ENCODE measurements around the gene UTF1. TPM values are rescaled to one million over a fixed set of nuclear protein-coding genes. Genes with fewer than 3 reads are reported as not detected.
"Not testable (repeated sequence)": the region's sequence is repeated elsewhere in the genome, so short reads cannot be mapped to it uniquely, and the experiment has no call there.

Gene UTF1
- polyA plus RNA-seq, 6 donors from 2014 or later: 0.23 to 0.61 (median 0.27) TPM; not detected in 1

- peaks cover 0 to 1% (median 0%) of the 10 kb centered on the region in 7 donors for H3K9me3 Mint-ChIP-seq
- ATAC-seq (ENCODE audit: low read depth in 2 of 2): no peak
- DNase-seq: no peak
- H3K27ac Mint-ChIP-seq: no peak overlapping the region
- peaks cover 6 to 35% (median 20%) of the 10 kb centered on the region in 3 donors for H3K27me3 Mint-ChIP-seq
- no peak overlapping the region for H3K4me3 Mint-ChIP-seq
- H3K4me1 Mint-ChIP-seq: peaks cover 0 to 4% (median 0%) of the 10 kb centered on the region in 3 donors
- H3K36me3 Mint-ChIP-seq: no peaks in the 10 kb centered on the region
Observed at GRCh38 chr10:133215586-133215985, 14.4 kb upstream of the UTF1 start.

GRCh38 chr10:133216776-133217175 lies 13.2 kb upstream of the UTF1 start:
- DNase-seq (no peak), ATAC-seq (ENCODE audit: low read depth in 2 of 2) (no peak)
- H3K27ac Mint-ChIP-seq: peak overlapping the region in 1 of 6 donors; percentile 20
- peaks cover 0 to 1% (median 0%) of the 10 kb centered on the region in 7 donors for H3K9me3 Mint-ChIP-seq
- peaks cover 0 to 3% (median 0%) of the 10 kb centered on the region in 3 donors for H3K4me1 Mint-ChIP-seq
- H3K36me3 Mint-ChIP-seq: no peaks in the 10 kb centered on the region
- no peak overlapping the region for H3K4me3 Mint-ChIP-seq
- peaks cover 10 to 41% (median 26%) of the 10 kb centered on the region in 3 donors for H3K27me3 Mint-ChIP-seq

- no peaks in the 10 kb centered on the region for H3K9me3 Mint-ChIP-seq
Observed at GRCh38 chr10:133217800-133218589, 12.0 kb upstream of the UTF1 start.

GRCh38 chr10:133218891-133219290 lies 11.1 kb upstream of the UTF1 start:
- H3K27ac Mint-ChIP-seq: no peak overlapping the region
- H3K4me3 Mint-ChIP-seq: no peak overlapping the region
- no peaks in the 10 kb centered on the region for H3K4me1 Mint-ChIP-seq
- no peak for ATAC-seq (ENCODE audit: low read depth in 2 of 2)
- no peaks in the 10 kb centered on the region for H3K9me3 Mint-ChIP-seq
- peaks cover 10 to 39% (median 19%) of the 10 kb centered on the region in 3 donors for H3K27me3 Mint-ChIP-seq
- no peaks in the 10 kb centered on the region for H3K36me3 Mint-ChIP-seq
- DNase-seq: no peak

More at GRCh38 chr10:133217800-133218589, 12.0 kb upstream of the UTF1 start:
- no peaks in the 10 kb centered on the region for H3K36me3 Mint-ChIP-seq
- no peak overlapping the region for H3K27ac Mint-ChIP-seq
- peaks cover 10 to 36% (median 19%) of the 10 kb centered on the region in 3 donors for H3K27me3 Mint-ChIP-seq
- H3K4me3 Mint-ChIP-seq: peak overlapping the region in 1 of 8 donors; percentile 50
- ATAC-seq (ENCODE audit: low read depth in 2 of 2) (no peak), DNase-seq (no peak)
- H3K4me1 Mint-ChIP-seq: no peaks in the 10 kb centered on the region

- ATAC-seq (ENCODE audit: low read depth in 2 of 2) (no peak), DNase-seq (no peak)
- no peak overlapping the region for H3K4me3 Mint-ChIP-seq
- no peaks in the 10 kb centered on the region for H3K4me1 Mint-ChIP-seq
- H3K27me3 Mint-ChIP-seq: peaks cover 13 to 47% (median 19%) of the 10 kb centered on the region in 3 donors
- no peaks in the 10 kb centered on the region for H3K9me3 Mint-ChIP-seq
- no peak overlapping the region for H3K27ac Mint-ChIP-seq
- no peaks in the 10 kb centered on the region for H3K36me3 Mint-ChIP-seq
Observed at GRCh38 chr10:133219782-133220181, 10.2 kb upstream of the UTF1 start.

- Mint-ChIP-seq H3K27me3 (peaks cover 12 to 45% (median 13%) of the 10 kb centered on the region in 3 donors), H3K4me3 (peak overlapping the region in 2 of 8 donors; percentile 52 to 69), H3K36me3 (no peaks in the 10 kb centered on the region), H3K9me3 (no peaks in the 10 kb centered on the region), H3K4me1 (peaks cover 3 to 8% (median 7%) of the 10 kb centered on the region in 3 donors), H3K27ac (no peak overlapping the region)
- DNase-seq (no peak), ATAC-seq (ENCODE audit: low read depth in 2 of 2) (no peak)
Observed at GRCh38 chr10:133221331-133221730, 8.7 kb upstream of the UTF1 start.

GRCh38 chr10:133221756-133222155 lies 8.3 kb upstream of the UTF1 start:
- not testable (repeated sequence) for ATAC-seq (ENCODE audit: low read depth in 2 of 2); H3K36me3 Mint-ChIP-seq; H3K9me3 Mint-ChIP-seq; DNase-seq; H3K27ac Mint-ChIP-seq
- peaks cover 3 to 11% (median 11%) of the 10 kb centered on the region in 3 donors for H3K4me1 Mint-ChIP-seq
- peak overlapping the region in 1 of 8 donors; percentile 75 for H3K4me3 Mint-ChIP-seq
- H3K27me3 Mint-ChIP-seq: peaks cover 11 to 46% (median 12%) of the 10 kb centered on the region in 3 donors

- Mint-ChIP-seq H3K4me3 (no peak overlapping the region), H3K27ac (no peak overlapping the region), H3K27me3 (peaks cover 14 to 60% (median 22%) of the 10 kb centered on the region in 3 donors), H3K36me3 (no peaks in the 10 kb centered on the region), H3K4me1 (peaks cover 5 to 13% (median 13%) of the 10 kb centered on the region in 3 donors), H3K9me3 (no peaks in the 10 kb centered on the region)
- no peak for ATAC-seq (ENCODE audit: low read depth in 2 of 2)
- DNase-seq: no peak
Observed at GRCh38 chr10:133224076-133224475, 5.9 kb upstream of the UTF1 start.

GRCh38 chr10:133224756-133225372 lies 5.2 kb upstream of the UTF1 start:
- Mint-ChIP-seq H3K36me3 (no peaks in the 10 kb centered on the region), H3K9me3 (no peaks in the 10 kb centered on the region), H3K27me3 (peaks cover 18 to 66% (median 28%) of the 10 kb centered on the region in 3 donors), H3K4me1 (peaks cover 10 to 19% (median 19%) of the 10 kb centered on the region in 3 donors), H3K27ac (no peak overlapping the region), H3K4me3 (no peak overlapping the region)
- no peak for DNase-seq
- no peak for ATAC-seq (ENCODE audit: low read depth in 2 of 2)

- DNase-seq (no peak), ATAC-seq (ENCODE audit: low read depth in 2 of 2) (no peak)
- peaks cover 18 to 64% (median 26%) of the 10 kb centered on the region in 3 donors for H3K27me3 Mint-ChIP-seq
- peaks cover 13 to 19% (median 19%) of the 10 kb centered on the region in 3 donors for H3K4me1 Mint-ChIP-seq
- no peaks in the 10 kb centered on the region for H3K9me3 Mint-ChIP-seq
- no peaks in the 10 kb centered on the region for H3K36me3 Mint-ChIP-seq
- no peak overlapping the region for H3K27ac Mint-ChIP-seq
- no peak overlapping the region for H3K4me3 Mint-ChIP-seq
Observed at GRCh38 chr10:133225707-133226191, 4.3 kb upstream of the UTF1 start.

GRCh38 chr10:133226251-133226808 lies 3.7 kb upstream of the UTF1 start:
- H3K9me3 Mint-ChIP-seq: no peaks in the 10 kb centered on the region
- H3K4me3 Mint-ChIP-seq: peak overlapping the region in 1 of 8 donors; percentile 8
- peak overlapping the region in 2 of 6 donors; percentile 19 to 47 for H3K27ac Mint-ChIP-seq
- H3K27me3 Mint-ChIP-seq: peaks cover 17 to 63% (median 23%) of the 10 kb centered on the region in 3 donors
- DNase-seq: no peak
- no peaks in the 10 kb centered on the region for H3K36me3 Mint-ChIP-seq
- H3K4me1 Mint-ChIP-seq: peaks cover 16 to 22% (median 19%) of the 10 kb centered on the region in 3 donors
- no peak for ATAC-seq (ENCODE audit: low read depth in 2 of 2)

- Mint-ChIP-seq H3K9me3 (no peaks in the 10 kb centered on the region), H3K4me1 (peaks cover 19 to 23% (median 23%) of the 10 kb centered on the region in 3 donors), H3K27ac (no peak overlapping the region), H3K4me3 (peak overlapping the region in 1 of 8 donors; percentile 10), H3K36me3 (no peaks in the 10 kb centered on the region), H3K27me3 (peaks cover 15 to 67% (median 28%) of the 10 kb centered on the region in 3 donors)
- ATAC-seq (ENCODE audit: low read depth in 2 of 2) (no peak), DNase-seq (no peak)
Observed at GRCh38 chr10:133227256-133227655, 2.8 kb upstream of the UTF1 start.

All from naive B cell (primary cell).